Activated CD4-positive, alpha-beta memory T cell treated with anti-CD3 and anti-CD28 coated beads, Interleukin-2, amount 10 ng/mL, durations not matched to agents 7 days and 5 days (primary cell): ENCODE results near the gene MAP3K3. TPM values are rescaled to one million over a fixed set of nuclear protein-coding genes. Genes with fewer than 3 reads are reported as not detected.

Experiments used
- CTCF ChIA-PET: fragments of 350-600 bp; sonication (Branson Sonifier 250); formaldehyde crosslinking; loops from one replicate; lab custom pipeline; 2021; ENCODE audit warnings: antibody characterized with exemption, inconsistent platforms; lab: Charles Lee
- POLR2A ChIA-PET: fragments of 350-600 bp; sonication (Branson Sonifier 250); formaldehyde crosslinking; loops from one replicate; lab custom pipeline; 2021; ENCODE audit warnings: antibody characterized with exemption; lab: Charles Lee
- DNase-seq: peaks from one replicate; pipeline ENCODE4 v3.0.0-alpha.2; 2020
- H3K27ac Mint-ChIP-seq: one replicate; pipeline ENCODE4 v1.8.0; 2021; ENCODE audit warnings: mild to moderate bottlenecking, mixed read lengths
- H3K27me3 Mint-ChIP-seq: one replicate; pipeline ENCODE4 v1.8.0; 2021; ENCODE audit warnings: mixed read lengths
- H3K36me3 Mint-ChIP-seq: one replicate; pipeline ENCODE4 v1.8.0; 2021; ENCODE audit warnings: low read depth, mixed read lengths
- H3K4me1 Mint-ChIP-seq: one replicate; pipeline ENCODE4 v1.8.0; 2021; ENCODE audit warnings: mixed read lengths
- H3K4me3 Mint-ChIP-seq: one replicate; pipeline ENCODE4 v1.8.0; 2021; ENCODE audit warnings: mild to moderate bottlenecking, mixed read lengths
- H3K9me3 Mint-ChIP-seq: one replicate; pipeline ENCODE4 v1.8.0; 2021; ENCODE audit warnings: mixed read lengths
- total RNA-seq, 2 experiments: library from RNA; stranded (reverse); gene quantifications; one replicate each; pipeline ENCODE4 v1.2.3, GENCODE V29; 2021

MAP3K3 gene
- total RNA-seq, 2 experiments from 2014 or later, result 46.5 to 47.8 TPM

- ChIA-PET POLR2A (interaction anchor here (1.1 to 1.2 kb wide), 2 partner anchors 11 to 33 kb away, joined by 3 to 4 read pairs; no protein-coding TSS in a partner anchor), CTCF (no interaction called here)
- no peak overlapping the region for H3K27ac Mint-ChIP-seq
- peaks cover 29% of the 10 kb centered on the region for H3K36me3 Mint-ChIP-seq
- DNase-seq, result no peak
- H3K4me1 Mint-ChIP-seq, result peaks cover 7% of the 10 kb centered on the region
- H3K4me3 Mint-ChIP-seq, result no peak overlapping the region
- no peaks in the 10 kb centered on the region for H3K9me3 Mint-ChIP-seq
- no peaks in the 10 kb centered on the region for H3K27me3 Mint-ChIP-seq
Observed at GRCh38 chr17:63665527-63666214, 43.5 kb downstream of the MAP3K3 start.

DNA sequence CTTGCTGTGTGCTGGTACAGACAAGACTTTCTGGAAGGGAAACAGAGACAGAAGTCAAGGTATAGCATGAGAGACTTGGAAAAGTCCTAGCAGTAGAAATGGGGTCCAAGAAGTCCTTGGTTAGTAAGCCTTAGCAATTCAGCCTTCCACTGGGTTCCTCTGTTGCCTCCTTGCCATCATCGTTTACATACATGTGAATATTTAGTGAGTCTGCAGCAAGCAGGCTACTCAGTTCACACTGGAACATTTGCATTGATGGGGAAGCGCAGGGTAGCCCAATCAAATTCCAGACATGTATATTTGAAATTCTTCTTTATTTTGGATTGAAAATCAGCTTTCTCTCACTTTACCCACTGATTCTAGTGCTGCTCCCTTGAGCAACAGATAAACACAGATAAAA is 50.6 kb downstream of the MAP3K3 start:
- DNase-seq, result no peak
- Mint-ChIP-seq H3K27me3 (no peaks in the 10 kb centered on the region), H3K9me3 (no peaks in the 10 kb centered on the region), H3K36me3 (peaks cover 26% of the 10 kb centered on the region), H3K4me3 (no peak overlapping the region), H3K27ac (no peak overlapping the region), H3K4me1 (peaks cover 1% of the 10 kb centered on the region)
- ChIA-PET CTCF (no interaction called here), POLR2A (no interaction called here)

DNA sequence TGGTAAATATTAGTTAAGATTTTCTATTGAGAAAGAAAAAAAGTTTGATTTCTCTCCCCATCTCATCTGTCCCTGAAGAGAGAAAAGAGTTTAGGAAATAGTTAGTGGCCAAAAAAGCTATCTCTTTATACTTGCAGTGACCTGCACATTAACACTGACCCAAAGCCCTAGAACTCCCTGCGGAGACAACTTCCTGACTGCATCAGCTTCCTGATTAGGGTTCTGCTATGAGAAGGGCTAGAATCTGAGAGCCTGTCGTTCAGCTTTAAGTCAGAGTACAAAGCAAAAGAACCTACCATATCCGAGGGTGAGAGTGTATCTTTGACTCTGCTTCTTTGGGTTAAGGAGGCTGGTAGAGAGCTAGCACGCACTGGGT is 53.0 kb downstream of the MAP3K3 start:
- Mint-ChIP-seq H3K9me3 (no peaks in the 10 kb centered on the region), H3K4me3 (no peak overlapping the region), H3K27ac (no peak overlapping the region), H3K36me3 (peaks cover 17% of the 10 kb centered on the region), H3K4me1 (peaks cover 1% of the 10 kb centered on the region), H3K27me3 (no peaks in the 10 kb centered on the region)
- POLR2A ChIA-PET, result interaction anchor here (1.1 to 1.2 kb wide), 2 partner anchors 124 to 236 kb away, joined by 3 read pairs; no protein-coding TSS in a partner anchor
- no peak for DNase-seq
- CTCF ChIA-PET, result no interaction called here

DNA sequence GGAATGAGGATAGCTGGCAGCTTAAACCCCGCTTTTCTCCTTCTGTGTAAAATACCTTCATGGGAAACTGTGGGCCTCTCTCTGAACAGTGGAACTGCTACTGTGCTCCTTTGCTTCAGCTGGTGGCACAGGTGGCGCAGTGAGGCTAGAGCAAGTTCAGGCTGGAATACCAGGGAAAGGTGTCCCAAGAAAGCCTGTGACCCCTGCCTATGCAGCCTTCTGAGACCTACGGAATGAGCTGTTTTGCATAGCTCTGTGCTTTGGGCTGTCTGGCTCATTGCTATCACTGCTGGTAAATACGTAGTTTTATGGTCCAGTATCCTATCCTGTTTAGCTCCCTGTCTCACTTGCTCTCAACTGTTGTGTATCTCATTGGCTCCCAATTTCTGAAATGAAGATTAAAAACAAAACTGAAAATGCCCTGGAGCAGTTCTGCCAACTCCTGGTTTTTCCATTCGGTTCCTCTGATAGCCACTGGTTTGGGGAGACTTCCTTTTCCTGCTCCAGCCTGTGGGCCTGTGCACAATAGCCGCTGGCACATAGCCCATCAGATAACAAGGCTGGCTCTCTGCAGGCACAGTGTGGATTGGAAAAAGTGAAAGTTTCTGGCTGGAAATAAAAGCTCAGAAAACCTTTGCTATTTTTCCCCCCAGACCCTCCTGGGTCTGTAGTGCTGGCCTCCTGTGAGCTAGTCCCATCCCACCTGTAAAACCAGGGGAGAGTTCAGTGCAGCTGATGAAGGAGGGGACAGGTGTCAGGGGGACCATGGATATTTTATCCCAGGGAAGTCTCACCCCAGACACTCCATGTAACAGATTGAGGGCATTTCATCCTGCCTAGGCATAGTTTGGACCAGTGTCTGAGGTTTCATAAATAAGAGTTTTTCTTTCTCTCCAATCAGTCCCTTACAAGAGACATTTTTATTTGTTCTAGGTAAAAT is 53.7 kb downstream of the MAP3K3 start:
- POLR2A ChIA-PET, result interaction anchor here (1.2 kb wide), 1 partner anchor 125 kb away, joined by 3 read pairs; no protein-coding TSS in a partner anchor
- H3K27ac Mint-ChIP-seq, result no peak overlapping the region

DNA sequence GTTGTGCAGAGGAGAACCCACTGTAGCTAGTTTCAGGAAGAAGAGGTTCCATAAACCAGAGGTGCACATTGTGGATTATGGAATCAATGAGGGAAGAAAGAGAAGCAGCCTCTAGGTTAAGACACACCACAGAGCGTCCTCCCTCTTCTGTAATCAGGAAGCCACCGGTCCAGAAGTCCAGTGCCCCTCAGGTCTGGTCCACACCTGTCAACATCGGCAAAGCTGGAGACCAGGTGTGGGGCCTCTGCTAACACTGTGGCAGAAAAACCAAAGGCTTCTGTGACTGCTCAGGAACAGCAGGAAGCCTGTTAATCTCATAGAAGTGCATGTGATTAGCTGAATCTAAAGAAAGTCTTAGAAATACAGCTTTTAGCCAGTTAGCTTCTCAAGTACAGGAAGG is 54.4 kb downstream of the MAP3K3 start:
- POLR2A ChIA-PET, result no interaction called here
- no peak overlapping the region for H3K27ac Mint-ChIP-seq

More for the DNA sequence above, 53.7 kb downstream of the MAP3K3 start:
- Mint-ChIP-seq H3K9me3 (no peaks in the 10 kb centered on the region), H3K4me1 (peaks cover 1% of the 10 kb centered on the region), H3K4me3 (no peak overlapping the region), H3K36me3 (peaks cover 14% of the 10 kb centered on the region), H3K27me3 (no peaks in the 10 kb centered on the region)
- CTCF ChIA-PET, result interaction anchor here (0.8 kb wide), 1 partner anchor 71 kb away, joined by 3 read pairs; no protein-coding TSS in a partner anchor
- DNase-seq, result no peak

DNA sequence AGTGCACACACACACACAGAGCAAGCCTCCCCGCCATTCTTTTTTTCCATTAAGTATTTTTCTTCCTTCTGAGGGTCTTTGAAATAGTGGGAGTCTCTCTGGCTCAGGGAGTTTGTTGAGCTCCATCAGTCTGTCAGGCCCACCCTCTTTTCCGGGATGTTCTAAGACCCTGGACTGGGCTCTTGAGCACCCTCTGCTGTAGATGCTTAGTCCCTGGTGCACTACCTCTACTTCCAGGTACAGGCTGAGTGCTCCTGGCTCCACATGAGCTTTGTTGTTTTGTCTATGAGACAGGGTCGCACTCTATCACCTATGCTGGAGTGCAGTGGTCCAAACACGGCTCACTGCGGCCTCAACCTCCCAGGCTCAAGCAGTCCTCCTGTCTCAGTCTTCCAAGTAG is 57.0 kb downstream of the MAP3K3 start:
- H3K4me1 Mint-ChIP-seq, result peaks cover 1% of the 10 kb centered on the region
- ChIA-PET POLR2A (no interaction called here), CTCF (no interaction called here)
- no peaks in the 10 kb centered on the region for H3K9me3 Mint-ChIP-seq
- H3K4me3 Mint-ChIP-seq, result no peak overlapping the region
- no peak for DNase-seq
- H3K27ac Mint-ChIP-seq, result no peak overlapping the region
- peaks cover 24% of the 10 kb centered on the region for H3K36me3 Mint-ChIP-seq
- no peaks in the 10 kb centered on the region for H3K27me3 Mint-ChIP-seq

More for the DNA sequence above, 54.4 kb downstream of the MAP3K3 start:
- Mint-ChIP-seq H3K27me3 (no peaks in the 10 kb centered on the region), H3K9me3 (no peaks in the 10 kb centered on the region), H3K36me3 (peaks cover 16% of the 10 kb centered on the region), H3K4me3 (no peak overlapping the region), H3K4me1 (peaks cover 1% of the 10 kb centered on the region)
- CTCF ChIA-PET, result interaction anchor here (0.8 kb wide), 1 partner anchor 70 kb away, joined by 3 read pairs; no protein-coding TSS in a partner anchor
- no peak for DNase-seq

DNA sequence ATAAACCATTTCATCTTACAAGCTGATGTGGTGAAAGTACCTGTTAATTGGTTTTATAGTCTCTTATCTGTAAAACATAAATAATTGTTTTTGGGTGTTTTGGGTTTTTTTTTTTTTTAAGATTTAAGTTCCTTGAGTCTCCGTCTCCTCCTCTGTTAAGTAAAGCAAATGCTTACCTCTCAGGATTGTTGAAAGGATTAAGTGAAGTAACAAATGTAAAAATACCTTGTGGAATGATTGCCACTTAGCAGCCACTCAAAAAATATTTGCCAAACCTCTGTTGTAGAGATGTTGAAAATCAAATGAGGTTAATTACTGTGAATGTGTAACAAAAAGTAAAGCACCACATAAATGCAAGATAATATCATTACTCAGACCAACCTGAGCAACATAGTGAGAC is 58.5 kb downstream of the MAP3K3 start:
- Mint-ChIP-seq H3K36me3 (peaks cover 33% of the 10 kb centered on the region), H3K4me3 (no peak overlapping the region), H3K9me3 (no peaks in the 10 kb centered on the region), H3K27me3 (no peaks in the 10 kb centered on the region), H3K4me1 (no peaks in the 10 kb centered on the region), H3K27ac (no peak overlapping the region)
- ChIA-PET CTCF (interaction anchor here (0.8 kb wide), 1 partner anchor 255 kb away, joined by 3 read pairs; no protein-coding TSS in a partner anchor), POLR2A (interaction anchor here (0.9 kb wide), 1 partner anchor 22 kb away, joined by 3 read pairs; no protein-coding TSS in a partner anchor)
- no peak for DNase-seq

- Mint-ChIP-seq H3K9me3 (no peaks in the 10 kb centered on the region), H3K4me3 (no peak overlapping the region)
- CTCF ChIA-PET, result interaction anchor here (0.8 to 1.2 kb wide), 2 partner anchors 17 to 256 kb away, joined by 3 read pairs; no protein-coding TSS in a partner anchor
Observed at GRCh38 chr17:63681530-63681929, 59.3 kb downstream of the MAP3K3 start.

GRCh38 chr17:63682441-63682840 is 60.2 kb downstream of the MAP3K3 start:
- ChIA-PET CTCF (no interaction called here), POLR2A (interaction anchor here (0.9 to 2.1 kb wide), 3 partner anchors 10 to 19 kb away, joined by 3 to 5 read pairs (median 4); no protein-coding TSS in a partner anchor)
- Mint-ChIP-seq H3K4me1 (no peaks in the 10 kb centered on the region), H3K36me3 (peaks cover 35% of the 10 kb centered on the region), H3K9me3 (no peaks in the 10 kb centered on the region), H3K4me3 (no peak overlapping the region), H3K27ac (no peak overlapping the region), H3K27me3 (no peaks in the 10 kb centered on the region)
- DNase-seq, result no peak

More at GRCh38 chr17:63681530-63681929, 59.3 kb downstream of the MAP3K3 start:
- POLR2A ChIA-PET, result interaction anchor here (1.0 kb wide), 1 partner anchor 15 kb away, joined by 3 read pairs; no protein-coding TSS in a partner anchor
- no peaks in the 10 kb centered on the region for H3K27me3 Mint-ChIP-seq
- H3K36me3 Mint-ChIP-seq, result peaks cover 35% of the 10 kb centered on the region
- no peaks in the 10 kb centered on the region for H3K4me1 Mint-ChIP-seq
- no peak for DNase-seq
- H3K27ac Mint-ChIP-seq, result no peak overlapping the region

GRCh38 chr17:63682981-63683380 is 60.8 kb downstream of the MAP3K3 start:
- ChIA-PET POLR2A (interaction anchor here (0.9 to 2.1 kb wide), 4 partner anchors 9 to 18 kb away, joined by 3 to 6 read pairs (median 4); no protein-coding TSS in a partner anchor), CTCF (interaction anchor here (2.2 kb wide), 1 partner anchor 15 kb away, joined by 5 read pairs; no protein-coding TSS in a partner anchor)
- Mint-ChIP-seq H3K4me3 (no peak overlapping the region), H3K4me1 (peaks cover under 1% of the 10 kb centered on the region), H3K27me3 (no peaks in the 10 kb centered on the region), H3K9me3 (no peaks in the 10 kb centered on the region), H3K36me3 (peaks cover 35% of the 10 kb centered on the region), H3K27ac (no peak overlapping the region)
- no peak for DNase-seq

DNA sequence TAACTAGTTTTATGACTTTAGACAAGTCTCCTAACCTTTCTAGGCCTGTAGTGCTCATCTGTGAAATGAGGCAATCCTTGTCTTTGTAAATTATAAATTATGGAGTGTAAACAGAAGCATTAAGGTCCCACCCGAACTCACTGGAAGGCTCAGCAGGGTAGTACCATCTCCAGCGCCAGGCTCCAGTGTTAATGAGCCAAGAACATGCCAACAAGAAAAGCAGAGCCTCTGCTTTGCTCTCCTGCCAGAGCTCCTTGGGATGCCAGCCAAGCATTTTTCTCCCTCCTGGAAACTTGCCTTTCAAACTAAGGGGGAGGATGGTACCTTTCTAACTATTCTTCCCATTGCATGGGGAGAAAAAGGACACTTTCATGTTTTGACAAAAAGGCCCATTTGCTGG is 62.8 kb downstream of the MAP3K3 start:
- no peaks in the 10 kb centered on the region for H3K9me3 Mint-ChIP-seq
- H3K27ac Mint-ChIP-seq, result no peak overlapping the region
- peaks cover 37% of the 10 kb centered on the region for H3K36me3 Mint-ChIP-seq
- POLR2A ChIA-PET, result interaction anchor here (5.3 kb wide), 1 partner anchor 11 kb away, joined by 25 read pairs; no protein-coding TSS in a partner anchor
- no peak for DNase-seq
- no peaks in the 10 kb centered on the region for H3K27me3 Mint-ChIP-seq
- CTCF ChIA-PET, result interaction anchor here (2.1 to 2.2 kb wide), 2 partner anchors 13 to 25 kb away, joined by 5 read pairs; no protein-coding TSS in a partner anchor
- H3K4me1 Mint-ChIP-seq, result peaks cover 1% of the 10 kb centered on the region
- H3K4me3 Mint-ChIP-seq, result no peak overlapping the region

- H3K27ac Mint-ChIP-seq, result no peak overlapping the region
- H3K4me3 Mint-ChIP-seq, result no peak overlapping the region
- CTCF ChIA-PET, result interaction anchor here (2.1 kb wide), 1 partner anchor 25 kb away, joined by 5 read pairs; no protein-coding TSS in a partner anchor
- H3K4me1 Mint-ChIP-seq, result peaks cover 1% of the 10 kb centered on the region
- H3K36me3 Mint-ChIP-seq, result peaks cover 40% of the 10 kb centered on the region
- DNase-seq, result no peak
- POLR2A ChIA-PET, result interaction anchor here (5.3 kb wide), 1 partner anchor 11 kb away, joined by 25 read pairs; no protein-coding TSS in a partner anchor
- no peaks in the 10 kb centered on the region for H3K27me3 Mint-ChIP-seq
- H3K9me3 Mint-ChIP-seq, result no peaks in the 10 kb centered on the region
Observed at GRCh38 chr17:63685578-63685977, 63.4 kb downstream of the MAP3K3 start.
